ENCODE measurements around the gene AMOT.

- TF ChIP-seq NFIC (IDR thresholded peaks at IDR 0.05) (no peak), ZBTB7A (IDR thresholded peaks at IDR 0.05; ENCODE audit: low read depth) (no peak), TAF1 (IDR thresholded peaks at IDR 0.05; ENCODE audit: low read depth) (no peak), EP300 (IDR thresholded peaks at IDR 0.05; ENCODE audit: borderline replicate concordance) (no peak), TCF12 (IDR thresholded peaks at IDR 0.05; ENCODE audit: low read depth) (no peak), MAX (IDR thresholded peaks at IDR 0.05) (no peak), YY1 (IDR thresholded peaks at IDR 0.05; ENCODE audit: low read depth) (no peak)
These were observed 89.6 kb downstream of the AMOT start for GRCh38 chrX:112751076-112751475.
